ENCODE results near the gene STEAP3.

- TF ChIP-seq CTCF (IDR thresholded peaks at IDR 0.05) (no peak), POLR2A (IDR thresholded peaks at IDR 0.05) (no peak)
Observed at GRCh38 chr2:119195001-119195400, 28.6 kb upstream of the STEAP3 start.

Measured in right lobe of liver (tissue), 4 donors.